ENCODE measurements around the gene PDE5A.
A peak's percentile ranks its signal among the peaks of the same experiment; 100 is the strongest.
"Not testable (repeated sequence)": the region's sequence is repeated elsewhere in the genome, so short reads cannot be mapped to it uniquely, and the experiment has no call there.

PDE5A gene

DNA sequence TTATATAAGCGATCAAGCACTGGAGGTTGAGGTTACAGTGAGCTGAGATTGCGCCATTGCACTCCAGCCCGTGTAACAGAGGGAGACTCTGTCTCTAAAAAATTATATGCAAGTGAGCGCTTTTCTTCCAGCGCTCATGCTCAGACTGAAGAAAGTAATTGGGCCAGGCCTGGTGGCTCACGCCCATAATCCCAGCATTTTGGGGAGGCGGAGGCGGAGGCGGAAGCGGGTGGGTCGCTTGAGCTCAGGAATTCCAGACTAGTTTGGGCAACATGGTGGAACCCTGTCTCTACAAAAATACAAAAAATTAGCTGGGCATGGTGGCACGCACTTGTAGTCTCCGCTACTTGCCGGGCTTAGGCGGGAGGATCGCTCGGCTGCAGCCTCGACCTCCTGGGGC, 172.9 kb downstream of the PDE5A start:
- not testable (repeated sequence) for DNase-seq

DNA sequence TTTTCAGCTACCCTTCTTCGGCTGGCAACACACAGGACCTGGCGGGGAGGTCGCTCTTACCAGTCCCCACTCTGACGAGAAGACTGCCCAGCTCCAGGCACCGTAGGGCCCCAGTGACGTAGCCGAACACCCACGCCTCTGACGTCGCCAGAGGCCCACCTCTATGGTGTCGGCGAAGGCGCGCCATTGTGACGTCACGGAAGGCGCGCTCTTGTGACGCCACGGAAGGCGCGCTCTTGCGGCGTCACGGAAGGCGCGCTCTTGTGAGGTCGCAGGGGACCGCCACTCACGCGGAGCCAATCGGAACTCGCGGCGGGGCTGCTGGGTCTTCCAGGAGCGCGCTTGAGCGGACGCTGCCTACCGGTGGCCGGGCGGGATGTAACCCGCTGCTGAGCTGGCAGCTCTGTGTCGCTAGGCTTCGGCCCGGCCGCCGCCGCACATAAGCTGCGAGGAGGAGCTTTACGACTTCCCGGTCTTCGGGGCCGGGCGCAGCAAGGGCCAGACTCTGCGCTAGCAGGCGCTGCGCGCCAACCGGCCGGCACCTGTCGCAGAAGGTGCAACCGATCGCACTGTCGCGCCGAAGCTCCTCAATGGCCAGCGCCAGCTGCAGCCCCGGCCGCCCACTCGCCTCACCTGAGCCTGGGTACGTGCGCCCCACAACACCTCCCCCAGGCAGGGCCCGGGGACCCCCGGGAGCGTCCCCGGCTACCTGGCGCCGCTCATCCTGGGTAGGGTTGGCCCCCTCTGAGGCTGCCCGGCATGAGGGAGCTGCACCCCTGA, 173.9 kb downstream of the PDE5A start:
- DNase-seq = peak; percentile 90

- DNase-seq = not testable (repeated sequence)
Observed at GRCh38 chr4:119454151-119454490, 174.5 kb downstream of the PDE5A start.

GRCh38 chr4:119453286-119453685, 175.3 kb downstream of the PDE5A start:
- DNase-seq = not testable (repeated sequence)

DNA sequence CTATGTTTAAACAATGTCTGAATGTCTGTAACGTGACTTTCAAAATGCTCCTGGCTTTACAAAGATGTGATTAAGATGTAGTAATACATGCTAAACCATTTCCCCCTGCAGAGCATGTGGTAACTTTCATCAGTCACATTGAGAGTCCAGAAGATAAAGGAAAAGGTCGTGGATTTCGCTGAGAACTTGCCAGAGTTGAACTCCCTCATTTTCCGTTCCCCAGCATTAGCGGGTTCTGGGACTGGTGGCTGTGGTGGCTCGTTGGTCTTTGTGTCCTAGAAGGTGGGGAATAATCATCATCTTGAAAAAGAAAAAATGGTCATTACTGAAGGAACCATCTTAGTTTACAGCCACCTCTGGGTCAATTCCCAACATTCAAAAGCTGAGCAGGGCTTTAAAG, 178.8 kb downstream of the PDE5A start:
- not testable (repeated sequence) for DNase-seq
